GM10847 (cell line): ENCODE results near the gene CITED2.

Experiments used
- POLR2A ChIP-seq: IDR thresholded peaks from 2 replicates; pipeline ENCODE4 v1.6.1; 2011; ENCODE audit not compliant: insufficient read length; ENCODE audit errors: extremely low read depth

CITED2 gene

GRCh38 chr6:139394027-139394649 lies 19.7 kb upstream of the CITED2 start:
- TF ChIP-seq POLR2A: no peak

DNA sequence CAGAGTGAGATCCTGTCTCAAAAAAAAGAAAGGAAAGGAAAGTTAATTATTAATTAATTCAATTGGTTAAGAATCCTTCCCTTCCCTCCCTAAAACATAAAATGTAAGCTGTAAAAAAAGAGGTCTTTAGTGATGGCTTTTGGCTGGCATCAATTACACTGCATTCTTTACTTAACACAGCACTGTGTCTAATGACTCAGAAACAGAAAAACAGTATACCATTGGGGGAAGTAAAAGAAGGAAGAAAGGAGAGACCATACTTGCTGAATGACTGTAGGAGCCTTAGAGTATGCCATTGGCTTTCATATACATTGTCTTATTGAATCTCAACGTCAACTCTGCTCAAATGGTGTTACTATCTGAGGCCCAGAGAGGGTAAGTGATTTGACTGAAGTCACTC lies 18.3 kb upstream of the CITED2 start:
- TF ChIP-seq POLR2A: no peak

GRCh38 chr6:139391709-139392108 lies 17.3 kb upstream of the CITED2 start:
- no peak for TF ChIP-seq POLR2A

GRCh38 chr6:139390447-139390846 lies 16.0 kb upstream of the CITED2 start:
- no peak for TF ChIP-seq POLR2A

GRCh38 chr6:139388384-139388783 lies 13.9 kb upstream of the CITED2 start:
- TF ChIP-seq POLR2A: no peak

DNA sequence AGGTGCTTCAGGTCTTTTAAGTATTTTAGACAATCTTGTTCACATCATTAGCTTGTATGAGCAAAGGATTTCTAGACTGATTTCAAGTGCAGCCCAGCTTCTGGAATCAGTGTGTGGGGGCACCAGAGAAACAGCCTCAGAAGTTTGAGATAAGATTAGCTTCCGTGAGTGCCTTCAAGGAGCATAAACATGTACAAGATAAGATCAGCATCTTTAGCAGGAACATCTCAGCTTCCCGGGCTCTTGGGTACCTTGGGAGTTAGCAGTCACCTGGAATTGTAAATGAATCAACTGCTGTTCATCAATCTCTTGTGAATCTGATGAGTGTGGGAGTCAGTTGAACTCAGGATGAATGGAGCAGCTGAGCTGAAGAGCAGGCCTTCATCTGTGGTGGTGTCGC lies 12.0 kb upstream of the CITED2 start:
- no peak for TF ChIP-seq POLR2A

GRCh38 chr6:139381216-139381865 lies 6.9 kb upstream of the CITED2 start:
- no peak for TF ChIP-seq POLR2A

GRCh38 chr6:139380611-139381010 lies 6.2 kb upstream of the CITED2 start:
- TF ChIP-seq POLR2A: no peak

DNA sequence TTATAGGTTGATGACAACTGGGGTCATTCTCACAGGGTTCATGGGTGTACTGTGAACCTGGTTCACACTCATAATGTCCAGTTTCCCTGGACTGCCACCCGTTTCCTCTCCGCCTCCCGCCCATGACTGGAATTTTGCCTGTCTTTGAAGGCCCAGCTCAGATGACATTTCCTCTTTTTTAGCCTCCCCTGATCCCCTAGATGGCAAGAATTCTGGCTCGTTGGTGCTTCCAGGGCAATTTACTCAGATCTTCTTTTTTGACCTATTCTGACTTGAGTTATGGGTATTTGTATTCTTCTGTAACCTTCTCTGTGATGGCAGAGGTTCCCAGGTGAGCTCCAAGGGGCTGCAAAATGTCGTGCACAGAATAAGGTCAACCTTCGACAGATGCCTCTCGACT lies 5.7 kb upstream of the CITED2 start:
- no peak for TF ChIP-seq POLR2A

- TF ChIP-seq POLR2A: no peak
Observed at GRCh38 chr6:139378882-139379341, 4.5 kb upstream of the CITED2 start.

GRCh38 chr6:139378226-139378625 lies 3.8 kb upstream of the CITED2 start:
- TF ChIP-seq POLR2A: no peak

GRCh38 chr6:139376604-139377218 lies 2.3 kb upstream of the CITED2 start:
- no peak for TF ChIP-seq POLR2A

DNA sequence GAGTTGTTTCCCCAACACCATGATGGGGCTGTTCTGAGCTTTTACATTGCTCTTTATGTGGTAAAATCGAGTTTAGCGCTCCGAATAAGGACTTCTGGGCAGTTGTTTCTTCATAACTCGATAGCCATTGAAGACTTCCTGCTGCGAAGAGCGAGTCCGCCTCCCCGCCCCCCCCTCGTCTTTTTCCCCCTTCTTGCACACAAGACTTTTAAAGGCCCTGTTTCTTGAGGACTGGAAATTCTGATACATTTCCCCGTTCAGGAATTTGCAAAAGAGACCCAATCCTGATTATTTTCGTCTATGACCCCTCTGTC lies 1.5 kb upstream of the CITED2 start:
- no peak for TF ChIP-seq POLR2A

- peak; percentile 41 for TF ChIP-seq POLR2A
Observed at GRCh38 chr6:139375226-139376016, 973 bp upstream of the CITED2 start.

DNA sequence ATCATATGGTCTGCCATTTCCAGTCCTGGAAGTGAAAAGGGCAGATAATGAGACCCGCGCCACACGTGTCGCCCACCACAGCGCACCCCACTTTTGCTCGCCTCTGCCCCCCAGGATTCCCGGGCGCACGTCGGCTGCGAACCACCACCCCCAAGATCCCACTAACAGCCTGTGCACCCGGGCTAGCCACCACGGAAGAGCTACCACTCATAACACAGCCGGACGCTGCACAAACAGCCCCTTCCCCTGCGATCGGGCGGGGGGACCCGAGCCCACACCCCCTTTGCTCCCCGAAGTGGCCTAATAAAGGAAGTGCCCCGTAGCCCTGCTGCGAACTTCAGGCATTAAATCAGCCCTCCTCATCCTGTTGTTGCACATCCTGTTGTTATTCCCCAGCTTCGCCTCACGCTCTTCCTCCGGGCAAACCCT lies 506 bp downstream of the CITED2 start:
- TF ChIP-seq POLR2A: no peak

GRCh38 chr6:139373154-139373927 lies 1.1 kb downstream of the CITED2 start:
- no peak for TF ChIP-seq POLR2A
